Ishikawa (cell line): ENCODE data around the gene HOMER3.

Experiments used
- CEBPB ChIP-seq: IDR thresholded peaks from 2 replicates; pipeline ENCODE4 v1.6.1; 2012
- CREB1 ChIP-seq: IDR thresholded peaks from 2 replicates; pipeline ENCODE4 v1.6.1; 2012; ENCODE audit warnings: low read depth
- EGR1 ChIP-seq: IDR thresholded peaks from 2 replicates; pipeline ENCODE4 v1.6.1; 2012
- EP300 ChIP-seq: IDR thresholded peaks from 2 replicates; pipeline ENCODE4 v1.6.1; 2012; ENCODE audit warnings: borderline replicate concordance
- FOXM1 ChIP-seq: IDR thresholded peaks from 2 replicates; pipeline ENCODE4 v1.6.1; 2012; ENCODE audit warnings: low read depth, borderline replicate concordance
- NFIC ChIP-seq: IDR thresholded peaks from 2 replicates; pipeline ENCODE4 v1.6.1; 2012
- RAD21 ChIP-seq: IDR thresholded peaks from 2 replicates; pipeline ENCODE4 v1.6.1; 2012; ENCODE audit warnings: low read depth
- TAF1 ChIP-seq: IDR thresholded peaks from 2 replicates; pipeline ENCODE4 v1.6.1; 2012; ENCODE audit warnings: low read depth, mild to moderate bottlenecking
- TCF12 ChIP-seq: IDR thresholded peaks from 2 replicates; pipeline ENCODE4 v1.6.1; 2012; ENCODE audit warnings: low read depth
- TEAD4 ChIP-seq: IDR thresholded peaks from 2 replicates; pipeline ENCODE4 v1.6.1; 2012
- YY1 ChIP-seq: IDR thresholded peaks from 2 replicates; pipeline ENCODE4 v1.6.1; 2012; ENCODE audit warnings: low read depth
- ZBTB7A ChIP-seq: IDR thresholded peaks from 2 replicates; pipeline ENCODE4 v1.6.1; 2012; ENCODE audit warnings: low read depth
- TF ChIP-seq, protein P1 (sequence below): IDR thresholded peaks from 2 replicates; pipeline ENCODE4 v1.6.1; 2012; ENCODE audit warnings: low read depth, mild to moderate bottlenecking
- TF ChIP-seq, protein P2 (sequence below): IDR thresholded peaks from 2 replicates; pipeline ENCODE4 v1.6.1; 2012
- TF ChIP-seq, protein P3 (sequence below): IDR thresholded peaks from 2 replicates; pipeline ENCODE4 v1.6.1; 2012

Gene HOMER3

DNA sequence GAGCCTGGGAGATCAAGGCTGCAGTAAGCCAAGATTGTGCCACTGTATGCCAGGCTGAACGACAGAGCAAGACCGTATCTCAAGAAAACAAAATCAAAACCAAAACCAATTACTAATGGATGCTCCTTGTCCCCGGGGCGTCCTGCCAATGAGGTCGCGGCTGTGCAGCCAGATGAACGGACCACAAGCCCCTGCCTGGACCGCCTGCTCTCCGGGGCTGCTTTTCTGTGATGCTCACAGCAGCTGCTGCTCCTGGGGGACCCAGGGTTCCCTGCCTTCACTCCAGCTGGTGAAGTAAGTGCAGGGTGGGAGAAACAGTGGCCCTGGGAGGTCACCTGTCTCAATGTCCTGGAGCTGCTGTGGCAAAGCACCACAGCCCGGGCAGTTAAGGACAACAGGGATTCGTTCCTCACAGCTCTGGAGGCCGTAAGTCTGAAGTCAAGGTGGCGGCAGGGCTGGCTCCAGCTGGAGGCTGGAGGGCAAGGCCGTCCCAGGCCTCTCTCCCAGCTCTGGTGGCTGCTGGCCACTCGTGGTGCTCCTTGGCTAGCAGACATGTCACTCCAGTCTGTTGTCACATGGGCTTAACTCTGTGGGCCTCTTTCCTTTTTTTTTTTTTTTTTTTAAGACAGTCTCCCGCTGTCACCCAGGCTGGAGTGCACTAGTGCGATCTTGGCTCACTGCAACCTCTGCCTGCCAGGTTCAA is 31.9 kb downstream of the HOMER3 start:
- no peak for TF ChIP-seq FOXM1
- TF ChIP-seq, protein P1, sequence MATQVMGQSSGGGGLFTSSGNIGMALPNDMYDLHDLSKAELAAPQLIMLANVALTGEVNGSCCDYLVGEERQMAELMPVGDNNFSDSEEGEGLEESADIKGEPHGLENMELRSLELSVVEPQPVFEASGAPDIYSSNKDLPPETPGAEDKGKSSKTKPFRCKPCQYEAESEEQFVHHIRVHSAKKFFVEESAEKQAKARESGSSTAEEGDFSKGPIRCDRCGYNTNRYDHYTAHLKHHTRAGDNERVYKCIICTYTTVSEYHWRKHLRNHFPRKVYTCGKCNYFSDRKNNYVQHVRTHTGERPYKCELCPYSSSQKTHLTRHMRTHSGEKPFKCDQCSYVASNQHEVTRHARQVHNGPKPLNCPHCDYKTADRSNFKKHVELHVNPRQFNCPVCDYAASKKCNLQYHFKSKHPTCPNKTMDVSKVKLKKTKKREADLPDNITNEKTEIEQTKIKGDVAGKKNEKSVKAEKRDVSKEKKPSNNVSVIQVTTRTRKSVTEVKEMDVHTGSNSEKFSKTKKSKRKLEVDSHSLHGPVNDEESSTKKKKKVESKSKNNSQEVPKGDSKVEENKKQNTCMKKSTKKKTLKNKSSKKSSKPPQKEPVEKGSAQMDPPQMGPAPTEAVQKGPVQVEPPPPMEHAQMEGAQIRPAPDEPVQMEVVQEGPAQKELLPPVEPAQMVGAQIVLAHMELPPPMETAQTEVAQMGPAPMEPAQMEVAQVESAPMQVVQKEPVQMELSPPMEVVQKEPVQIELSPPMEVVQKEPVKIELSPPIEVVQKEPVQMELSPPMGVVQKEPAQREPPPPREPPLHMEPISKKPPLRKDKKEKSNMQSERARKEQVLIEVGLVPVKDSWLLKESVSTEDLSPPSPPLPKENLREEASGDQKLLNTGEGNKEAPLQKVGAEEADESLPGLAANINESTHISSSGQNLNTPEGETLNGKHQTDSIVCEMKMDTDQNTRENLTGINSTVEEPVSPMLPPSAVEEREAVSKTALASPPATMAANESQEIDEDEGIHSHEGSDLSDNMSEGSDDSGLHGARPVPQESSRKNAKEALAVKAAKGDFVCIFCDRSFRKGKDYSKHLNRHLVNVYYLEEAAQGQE = no peak
- TF ChIP-seq TCF12 = no peak
- no peak for TF ChIP-seq EP300
- TF ChIP-seq NFIC = no peak
- TF ChIP-seq, protein P2, sequence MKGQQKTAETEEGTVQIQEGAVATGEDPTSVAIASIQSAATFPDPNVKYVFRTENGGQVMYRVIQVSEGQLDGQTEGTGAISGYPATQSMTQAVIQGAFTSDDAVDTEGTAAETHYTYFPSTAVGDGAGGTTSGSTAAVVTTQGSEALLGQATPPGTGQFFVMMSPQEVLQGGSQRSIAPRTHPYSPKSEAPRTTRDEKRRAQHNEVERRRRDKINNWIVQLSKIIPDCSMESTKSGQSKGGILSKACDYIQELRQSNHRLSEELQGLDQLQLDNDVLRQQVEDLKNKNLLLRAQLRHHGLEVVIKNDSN = no peak
- TF ChIP-seq CEBPB = no peak
- TF ChIP-seq CREB1 = no peak
- no peak for TF ChIP-seq TEAD4
- TF ChIP-seq TAF1 = no peak
- TF ChIP-seq, protein P3, sequence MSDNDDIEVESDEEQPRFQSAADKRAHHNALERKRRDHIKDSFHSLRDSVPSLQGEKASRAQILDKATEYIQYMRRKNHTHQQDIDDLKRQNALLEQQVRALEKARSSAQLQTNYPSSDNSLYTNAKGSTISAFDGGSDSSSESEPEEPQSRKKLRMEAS = no peak
- no peak for TF ChIP-seq ZBTB7A
- TF ChIP-seq YY1 = no peak
- no peak for TF ChIP-seq EGR1

DNA sequence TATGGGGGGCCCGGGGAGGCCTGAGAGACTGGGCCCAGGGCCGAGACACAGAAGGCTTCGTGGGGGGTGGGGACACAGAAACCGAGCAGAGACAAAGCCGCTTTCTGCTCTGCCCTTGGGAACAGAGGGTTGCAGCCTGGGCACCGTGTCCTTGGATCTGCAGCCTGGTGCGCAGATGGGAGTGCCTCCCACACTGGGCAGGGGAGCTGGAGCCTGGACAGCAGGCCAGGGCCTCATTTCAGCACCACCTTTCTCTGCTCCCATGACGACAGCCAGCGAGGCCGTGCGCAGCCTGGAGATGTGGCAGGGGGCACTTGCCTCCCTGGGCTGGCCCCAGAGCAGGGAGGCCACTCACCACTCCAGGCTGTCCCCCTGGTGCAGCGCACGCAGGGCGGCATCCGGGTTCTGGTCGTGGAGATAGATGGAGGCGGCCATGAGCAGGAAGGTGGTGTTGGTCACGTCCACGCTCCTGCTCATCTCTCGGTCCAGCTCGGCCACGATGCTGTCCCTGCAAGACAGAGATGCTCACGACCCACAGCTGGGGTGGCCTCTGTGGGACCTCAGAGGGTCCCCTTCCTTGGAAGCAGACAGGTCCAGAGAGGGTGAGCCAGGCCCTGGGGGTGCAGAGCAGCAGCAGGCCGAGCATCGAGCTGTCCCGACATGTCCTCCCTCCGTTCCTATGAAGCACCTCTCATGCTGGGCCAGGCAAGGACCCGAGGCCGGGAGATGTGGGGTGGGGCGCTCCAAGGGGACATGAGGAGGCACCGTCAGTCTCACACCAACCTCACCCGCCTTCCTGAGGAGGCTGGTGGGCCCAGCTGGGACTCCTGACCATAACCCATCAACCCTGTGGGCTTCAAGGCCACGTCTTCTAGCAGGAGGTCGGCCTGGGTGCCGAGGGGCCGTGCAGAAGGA is 34.2 kb downstream of the HOMER3 start:
- TF ChIP-seq TAF1 = no peak
- TF ChIP-seq NFIC = no peak
- no peak for TF ChIP-seq FOXM1
- no peak for TF ChIP-seq CEBPB
- TF ChIP-seq YY1 = no peak
- no peak for TF ChIP-seq EP300
- TF ChIP-seq ZBTB7A = no peak
- TF ChIP-seq, protein P1 = no peak
- no peak for TF ChIP-seq RAD21
- no peak for TF ChIP-seq TEAD4
- TF ChIP-seq EGR1 = no peak
- TF ChIP-seq CREB1 = no peak
- TF ChIP-seq, protein P2 = no peak

DNA sequence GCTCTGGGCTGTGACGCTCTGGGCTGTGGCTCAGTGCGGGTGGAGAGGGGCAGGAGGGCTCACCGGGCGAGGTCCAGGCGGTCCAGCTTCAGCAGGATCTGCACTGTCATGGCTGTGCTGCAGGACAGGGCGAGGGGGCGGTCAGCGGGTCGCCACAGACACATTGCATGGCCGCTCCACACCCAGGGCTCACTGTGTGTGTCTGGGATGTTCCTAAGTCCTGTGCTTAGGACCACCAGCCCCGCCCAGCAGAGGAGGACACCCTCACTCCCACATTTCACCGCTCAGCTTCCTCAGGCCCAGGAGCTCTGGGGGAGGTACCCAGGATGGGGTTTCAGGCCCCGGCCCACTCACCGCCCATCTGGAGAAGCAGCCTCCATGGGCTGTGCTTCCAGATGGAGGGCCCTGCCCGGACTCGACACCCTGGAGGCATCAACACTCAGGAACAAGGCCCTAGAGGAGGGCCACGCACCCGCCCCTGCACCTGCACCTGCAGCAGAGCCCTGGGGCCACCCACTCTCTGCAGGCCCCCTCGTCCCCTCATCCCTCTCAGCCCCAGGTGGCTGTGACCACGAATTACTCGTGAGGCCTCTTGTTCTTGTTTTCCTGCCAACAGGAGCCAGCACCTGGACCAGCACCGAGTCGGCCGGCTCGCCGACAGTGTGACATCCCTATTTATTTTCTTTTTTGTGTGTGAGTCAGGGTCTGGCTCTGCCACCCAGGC is 35.3 kb downstream of the HOMER3 start:
- TF ChIP-seq RAD21 (no peak), TEAD4 (no peak), CEBPB (no peak), CREB1 (no peak)
- TF ChIP-seq, protein P1 = no peak

DNA sequence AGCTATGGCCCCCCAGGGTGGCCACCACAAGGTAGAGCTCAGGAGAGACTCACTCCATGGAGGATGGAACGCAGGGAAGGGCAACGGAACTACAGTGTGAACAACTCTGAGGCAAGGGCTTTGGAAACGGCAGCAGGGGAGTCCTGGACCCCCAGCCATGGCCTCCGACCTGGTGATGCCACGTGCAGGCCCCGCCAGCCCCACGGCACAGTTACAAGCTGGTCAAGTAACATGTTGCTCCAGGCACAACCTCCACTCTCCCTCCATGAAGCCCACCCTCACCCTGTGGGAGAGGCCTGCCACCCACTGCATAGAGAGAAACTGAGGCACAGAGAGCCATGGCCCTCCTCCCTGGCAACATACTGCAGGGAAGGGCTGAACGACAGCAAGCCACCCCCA is 36.0 kb downstream of the HOMER3 start:
- TF ChIP-seq, protein P2 = no peak
- TF ChIP-seq CREB1 (no peak), TCF12 (no peak), YY1 (no peak), EGR1 (no peak), TEAD4 (no peak), RAD21 (no peak), CEBPB (no peak), TAF1 (no peak), NFIC (no peak), ZBTB7A (no peak), FOXM1 (no peak), EP300 (no peak)
- TF ChIP-seq, protein P1 = no peak
- TF ChIP-seq, protein P3 = no peak
